ENCODE measurements around the gene CFAP73.

The CFAP73 gene

DNA sequence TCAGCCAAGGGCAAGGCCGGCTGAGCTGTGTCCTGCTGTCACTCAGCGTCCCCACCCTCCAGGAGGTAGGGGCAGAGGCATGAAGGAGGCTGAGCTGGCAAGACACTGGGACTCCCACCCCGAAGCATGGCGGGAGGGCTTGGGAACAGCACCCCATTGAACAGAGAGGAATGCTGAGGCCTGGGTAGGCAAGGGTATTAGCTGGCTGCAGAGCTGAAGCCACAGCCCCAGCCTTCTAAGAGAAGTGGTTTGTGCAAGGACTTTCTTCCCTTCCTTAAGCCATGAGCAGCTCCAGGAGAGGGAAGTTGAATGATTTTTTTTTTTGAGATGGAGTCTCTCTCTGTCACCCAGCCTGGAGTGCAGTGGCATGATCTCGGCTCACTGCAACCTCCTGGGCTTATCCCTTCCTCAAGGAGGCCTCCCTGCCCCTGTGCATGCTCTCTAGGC is 6.6 kb upstream of the CFAP73 start:
- DNase-seq: no peak

GRCh38 chr12:113143959-113144358 is 5.6 kb upstream of the CFAP73 start:
- DNase-seq: no peak

DNA sequence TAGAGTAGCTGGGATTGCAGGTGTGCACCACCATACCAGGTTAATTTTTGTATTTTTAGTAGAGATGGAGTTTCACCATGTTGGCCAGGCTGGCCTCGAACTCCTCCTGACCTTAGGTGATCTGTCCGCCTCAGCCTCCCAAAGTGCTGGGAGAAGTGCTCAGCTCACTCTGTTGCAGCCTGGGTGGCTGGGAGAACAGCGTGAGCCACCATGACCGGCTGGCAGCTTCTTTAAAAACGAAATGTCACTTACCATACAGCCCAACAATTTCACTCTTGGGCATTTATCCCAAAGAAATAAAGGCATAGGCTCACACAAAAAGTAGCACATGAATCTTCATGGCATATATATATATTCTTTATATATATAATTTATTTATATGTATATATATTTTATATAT is 4.7 kb upstream of the CFAP73 start:
- DNase-seq: no peak

- no peak for DNase-seq
Measured at GRCh38 chr12:113145720-113146551, 3.6 kb upstream of the CFAP73 start.

- no peak for DNase-seq
Measured at GRCh38 chr12:113146999-113147398, 2.5 kb upstream of the CFAP73 start.

- DNase-seq: peak in 1 of 6 experiments; percentile 21
Measured at GRCh38 chr12:113151655-113152054, 2.1 kb downstream of the CFAP73 start.

GRCh38 chr12:113152196-113152834 is 2.8 kb downstream of the CFAP73 start:
- DNase-seq: no peak

- DNase-seq: peak; percentile 60 to 83 (median 78)
Measured at GRCh38 chr12:113152835-113153814, 3.6 kb downstream of the CFAP73 start.

DNA sequence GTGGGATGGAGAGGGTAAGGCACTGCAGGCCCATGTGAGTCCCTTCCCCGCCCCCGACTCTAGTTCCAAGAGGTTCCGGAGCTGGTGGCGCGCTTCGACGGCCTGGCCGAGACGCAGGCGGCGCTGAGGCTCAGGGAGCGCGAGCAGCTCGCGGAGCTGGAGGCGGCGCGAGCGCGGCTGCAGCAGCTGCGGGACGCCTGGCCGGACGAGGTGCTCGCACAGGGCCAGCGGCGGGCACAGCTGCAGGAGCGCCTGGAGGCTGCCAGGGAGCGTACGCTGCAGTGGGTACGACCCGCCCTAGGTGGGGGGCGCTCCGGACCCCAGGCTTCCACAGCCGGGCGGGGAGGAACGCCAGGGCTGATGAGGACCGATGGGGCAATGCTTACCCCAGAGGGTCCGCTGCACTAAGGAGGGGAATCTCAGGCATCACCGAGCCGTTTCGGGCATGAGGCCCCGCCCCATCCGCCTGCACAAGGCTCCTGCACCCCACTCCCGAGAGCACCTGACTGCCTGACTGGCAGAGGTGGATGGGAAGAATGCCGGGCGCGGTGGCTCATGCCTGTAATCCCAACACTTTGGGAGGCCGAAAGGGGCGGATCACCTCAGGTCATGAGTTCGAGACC is 4.9 kb downstream of the CFAP73 start:
- peak in 3 of 6 experiments; percentile 10 to 33 (median 19) for DNase-seq

GRCh38 chr12:113155060-113155459 is 5.5 kb downstream of the CFAP73 start:
- no peak for DNase-seq

DNA sequence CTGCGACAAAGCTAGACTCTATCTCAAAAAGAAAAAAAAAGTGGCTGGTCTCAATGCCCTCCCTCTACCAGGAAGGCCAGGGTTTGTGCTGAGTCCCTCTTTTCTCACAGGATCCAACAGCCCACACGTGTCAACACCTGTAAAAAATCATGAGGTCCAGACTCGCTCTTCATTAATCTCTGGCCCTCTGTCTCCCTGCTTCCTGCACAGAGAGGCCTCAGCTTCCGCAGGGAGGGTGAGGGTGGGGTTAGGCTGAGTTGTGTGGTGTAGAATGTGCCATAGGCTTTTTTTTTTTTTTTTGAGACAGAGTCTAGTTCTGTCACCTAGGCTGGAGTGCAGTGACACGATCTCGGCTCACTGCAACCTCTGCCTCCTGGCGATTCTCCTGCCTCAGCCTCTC is 6.1 kb downstream of the CFAP73 start:
- no peak for DNase-seq

DNA sequence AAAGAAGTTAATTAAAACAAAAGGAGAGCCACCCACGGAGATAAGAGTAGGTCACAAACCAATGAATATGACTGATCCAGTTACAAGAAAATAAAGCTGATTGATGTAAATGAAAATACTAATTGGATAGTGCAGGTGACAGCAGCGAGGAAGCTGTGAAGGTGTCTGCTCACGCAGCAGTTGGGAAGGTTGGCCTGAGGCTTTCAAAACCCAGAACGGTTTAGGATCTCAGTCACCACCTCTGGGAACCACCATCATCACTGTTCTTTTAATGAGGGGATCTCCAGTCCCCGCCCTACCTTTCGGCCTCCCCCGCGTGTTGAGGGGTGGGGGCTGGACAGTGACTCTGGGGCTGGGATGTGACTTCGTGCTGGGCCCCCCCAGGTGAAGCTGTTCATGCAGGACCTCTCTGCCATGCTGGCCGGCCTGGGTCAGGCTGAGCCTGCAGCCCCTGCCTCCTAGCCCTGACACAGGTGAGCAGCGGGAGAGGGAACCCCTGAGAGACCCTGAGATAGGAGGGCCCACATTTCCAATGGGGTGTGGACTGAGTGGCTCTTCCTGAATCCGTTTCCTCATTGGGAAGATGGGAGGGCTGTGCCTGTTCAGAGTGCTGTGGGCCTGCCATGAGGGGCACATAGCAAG is 7.8 kb downstream of the CFAP73 start:
- DNase-seq: no peak

- no peak for DNase-seq
Measured at GRCh38 chr12:113158439-113159203, 9.1 kb downstream of the CFAP73 start.

GRCh38 chr12:113159937-113160336 is 10.4 kb downstream of the CFAP73 start:
- no peak for DNase-seq

GRCh38 chr12:113161415-113162016 is 12.0 kb downstream of the CFAP73 start:
- no peak for DNase-seq

GRCh38 chr12:113162102-113163029 is 12.8 kb downstream of the CFAP73 start:
- DNase-seq: no peak

DNA sequence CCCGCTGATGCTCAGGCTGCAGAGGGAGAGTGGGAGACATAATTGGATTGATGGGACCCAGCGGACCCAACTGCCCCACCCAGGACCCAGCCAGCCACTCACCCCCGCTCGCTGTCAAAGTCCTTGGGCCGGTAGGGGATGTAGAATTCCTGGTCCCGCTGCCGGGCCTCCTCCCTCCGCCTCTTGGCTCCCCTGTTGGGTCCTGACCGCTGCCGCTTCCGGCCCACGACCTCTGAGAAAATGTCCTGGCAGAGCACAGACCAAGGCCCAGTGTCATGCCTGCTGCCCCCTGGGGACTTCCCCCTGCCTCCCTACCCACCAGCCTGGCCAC is 13.5 kb downstream of the CFAP73 start:
- no peak for DNase-seq

- no peak for DNase-seq
Measured at GRCh38 chr12:113164014-113164413, 14.5 kb downstream of the CFAP73 start.

DNA sequence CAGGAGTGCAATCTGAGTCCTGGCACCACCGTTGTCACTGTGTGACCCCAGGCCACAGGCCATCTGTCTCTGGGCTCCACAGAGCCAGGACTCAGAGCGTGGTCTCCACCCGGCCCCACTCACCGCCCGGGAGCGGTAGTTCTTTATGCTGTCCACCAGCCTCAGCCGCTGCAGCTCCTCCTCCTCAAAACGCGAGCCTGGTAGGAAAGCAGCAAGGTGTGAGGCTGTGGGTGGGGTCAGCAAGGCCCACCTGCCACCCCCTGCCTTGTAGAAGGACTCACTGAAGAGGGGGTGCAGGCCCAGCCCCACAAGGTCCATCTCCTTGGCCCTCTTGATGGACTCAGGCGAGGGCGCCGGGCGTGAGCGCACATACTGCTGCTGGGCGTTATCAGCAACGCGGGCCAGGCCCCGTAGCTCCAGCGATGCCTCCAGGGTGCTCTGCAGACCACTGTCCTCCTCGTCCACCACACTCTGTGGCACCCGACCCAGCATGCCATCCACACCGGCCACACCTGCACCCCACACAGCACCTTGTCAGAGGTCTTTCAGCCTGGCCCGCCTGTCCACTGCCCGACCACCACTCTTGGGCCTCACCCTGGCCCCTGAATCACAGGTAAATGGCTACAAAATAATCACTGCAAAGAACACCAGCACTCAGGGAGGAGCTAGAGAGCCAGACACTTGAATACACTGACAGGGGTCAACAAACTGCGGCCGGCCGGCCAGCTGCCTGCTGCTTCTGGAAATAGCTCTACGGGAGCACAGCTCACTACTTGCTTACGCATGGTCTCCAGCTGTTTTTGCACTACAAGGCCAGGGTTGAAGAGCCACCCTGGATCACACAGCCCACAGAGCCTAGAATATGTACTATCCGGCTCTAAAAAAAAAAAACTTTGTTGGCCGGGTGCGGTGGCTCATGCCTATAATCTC is 16.3 kb downstream of the CFAP73 start:
- no peak for DNase-seq
